Activated naive CD4-positive, alpha-beta T cell treated with anti-CD3 and anti-CD28 coated beads for 36 hours (primary cell): ENCODE measurements around the gene KRT33B. TPM values are rescaled to one million over a fixed set of nuclear protein-coding genes. Genes with fewer than 3 reads are reported as not detected.

Experiments
- total RNA-seq, 2 experiments: library from RNA; stranded (reverse); gene quantifications; one replicate each; pipeline ENCODE4 v1.2.3, GENCODE V29; 2021

KRT33B gene
- total RNA-seq, 2 experiments from 2014 or later: not detected

Other genes starting within 250 kb of the KRT33B start
- not detected for gene KRTAP4-12, start 245.6 kb downstream of the KRT33B start, total RNA-seq
- not detected for gene KRTAP4-6, start 229.3 kb downstream of the KRT33B start, total RNA-seq
- gene KRTAP4-5, start 220.0 kb downstream of the KRT33B start, total RNA-seq: not detected
- gene KRTAP4-4, start 209.1 kb downstream of the KRT33B start, total RNA-seq: not detected
- gene KRTAP4-3, start 201.6 kb downstream of the KRT33B start, total RNA-seq: not detected
- gene KRTAP4-2, start 191.6 kb downstream of the KRT33B start, total RNA-seq: not detected
- gene KRTAP4-1, start 184.9 kb downstream of the KRT33B start, total RNA-seq: not detected
- gene KRTAP9-1, start 179.9 kb downstream of the KRT33B start, total RNA-seq: not detected
- gene KRTAP9-2, start 143.2 kb downstream of the KRT33B start, total RNA-seq: not detected
- not detected for gene KRTAP9-3, start 137.4 kb downstream of the KRT33B start, total RNA-seq
- not detected for gene KRTAP9-8, start 131.8 kb downstream of the KRT33B start, total RNA-seq
- not detected for gene KRTAP9-4, start 120.1 kb downstream of the KRT33B start, total RNA-seq
- gene KRTAP9-9, start 114.4 kb downstream of the KRT33B start, total RNA-seq: not detected
- gene KRTAP9-6, start 104.4 kb downstream of the KRT33B start, total RNA-seq: not detected
- gene KRTAP9-7, start 94.1 kb downstream of the KRT33B start, total RNA-seq: not detected
- not detected for gene KRTAP29-1, start 67.0 kb downstream of the KRT33B start, total RNA-seq
- under 1 TPM in 1 of 2 experiments, not detected in 1; 0.15 TPM for gene KRTAP16-1, start 60.5 kb downstream of the KRT33B start, total RNA-seq
- gene KRTAP17-1, start 54.1 kb downstream of the KRT33B start, total RNA-seq: not detected
- gene KRT33A, start 19.0 kb downstream of the KRT33B start, total RNA-seq: not detected
- not detected for gene KRT34, start 12.5 kb upstream of the KRT33B start, total RNA-seq
- not detected for gene KRT31, start 27.8 kb upstream of the KRT33B start, total RNA-seq
- not detected for gene KRT37, start 54.8 kb upstream of the KRT33B start, total RNA-seq
- gene KRT38, start 71.2 kb upstream of the KRT33B start, total RNA-seq: not detected
- gene KRT32, start 97.6 kb upstream of the KRT33B start, total RNA-seq: not detected
- gene KRT35, start 111.3 kb upstream of the KRT33B start, total RNA-seq: not detected
- not detected for gene KRT36, start 120.1 kb upstream of the KRT33B start, total RNA-seq
- not detected for gene KRT13, start 135.8 kb upstream of the KRT33B start, total RNA-seq
- gene KRT15, start 149.1 kb upstream of the KRT33B start, total RNA-seq: not detected
- not detected for gene KRT19, start 158.5 kb upstream of the KRT33B start, total RNA-seq
- gene KRT9, start 202.2 kb upstream of the KRT33B start, total RNA-seq: not detected
- gene KRT14, start 217.1 kb upstream of the KRT33B start, total RNA-seq: not detected
- not detected for gene KRT16, start 243.0 kb upstream of the KRT33B start, total RNA-seq